OCI-LY1 (cell line): Measurements from ENCODE around the gene KPTN.

Source experiments
- H2AFZ ChIP-seq: fragments of 200-600 bp; sonication (generic), shearing (Covaris generic); 2 replicates; pipeline ENCODE4 v1.6.0; 2014; ENCODE audit warnings: antibody characterized with exemption, mild to moderate bottlenecking, low read length
- H3F3A ChIP-seq: fragments of 200-600 bp; sonication (generic), shearing (Covaris generic); 2 replicates; pipeline ENCODE4 v1.6.0; 2014; ENCODE audit warnings: mild to moderate bottlenecking, antibody characterized with exemption, low read length, moderate library complexity; ENCODE audit not compliant: insufficient read depth
- H3K27ac ChIP-seq: fragments of 200-600 bp; sonication (generic); 2 replicates; pipeline ENCODE4 v1.5.1; 2014; ENCODE audit warnings: low read length, mixed run types, mild to moderate bottlenecking, low read depth; ENCODE audit not compliant: poor library complexity, severe bottlenecking
- H3K27me3 ChIP-seq: fragments of 200-600 bp; sonication (generic); 2 replicates; pipeline ENCODE4 v1.6.0; 2014; ENCODE audit warnings: antibody characterized with exemption, mild to moderate bottlenecking, low read length, moderate library complexity; ENCODE audit not compliant: insufficient read depth
- H3K36me3 ChIP-seq: fragments of 200-600 bp; sonication (generic); 2 replicates; pipeline ENCODE4 v1.6.1; 2014; ENCODE audit warnings: mild to moderate bottlenecking, antibody characterized with exemption, low read length, moderate library complexity, mixed read lengths; ENCODE audit not compliant: insufficient read depth
- H3K4me1 ChIP-seq: fragments of 200-600 bp; sonication (generic); 2 replicates; pipeline ENCODE4 v1.5.1; 2014; ENCODE audit warnings: mild to moderate bottlenecking, low read length, moderate library complexity; ENCODE audit not compliant: insufficient read depth, severe bottlenecking
- H3K4me2 ChIP-seq: fragments of 200-600 bp; sonication (generic), shearing (Covaris generic); 2 replicates; pipeline ENCODE4 v1.6.1; 2014; ENCODE audit warnings: low read length
- H3K4me3 ChIP-seq: fragments of 200-600 bp; sonication (generic); 2 replicates; pipeline ENCODE4 v1.5.1; 2014; ENCODE audit warnings: low read length, low read depth, mild to moderate bottlenecking, mixed read lengths; ENCODE audit not compliant: poor library complexity, severe bottlenecking
- H3K79me2 ChIP-seq: fragments of 200-600 bp; shearing (Covaris generic); 2 replicates; pipeline ENCODE4 v1.6.1; 2016; ENCODE audit warnings: mixed run types, low read length, mixed read lengths; ENCODE audit not compliant: insufficient read depth
- H3K9ac ChIP-seq: fragments of 200-600 bp; sonication (generic), shearing (Covaris generic); 2 replicates; pipeline ENCODE4 v1.6.1; 2014; ENCODE audit warnings: mild to moderate bottlenecking, low read length, mixed read lengths
- H3K9me2 ChIP-seq: fragments of 200-600 bp; sonication (generic), shearing (Covaris generic); 2 replicates; pipeline ENCODE4 v1.6.1; 2014; ENCODE audit warnings: low read depth, mild to moderate bottlenecking, low read length, mixed read lengths
- H3K9me3 ChIP-seq: fragments of 200-600 bp; shearing (Covaris generic); 2 replicates; pipeline ENCODE4 v1.6.1; 2014; ENCODE audit warnings: low read length, mixed read lengths
- H4K20me1 ChIP-seq: fragments of 200-600 bp; sonication (generic), shearing (Covaris generic); 2 replicates; pipeline ENCODE4 v1.6.0; 2016; ENCODE audit warnings: mild to moderate bottlenecking, low read length; ENCODE audit not compliant: insufficient read depth
- CTCF ChIP-seq: fragments of 200-600 bp; sonication (generic), shearing (Covaris generic); IDR thresholded peaks from 2 replicates; pipeline ENCODE4 v1.5.1; 2017; ENCODE audit warnings: mild to moderate bottlenecking, antibody characterized with exemption, low read length, moderate library complexity, mixed read lengths
- EZH2 ChIP-seq: fragments of 200-600 bp; sonication (generic), shearing (Covaris generic); IDR thresholded peaks from 2 replicates; pipeline ENCODE4 v1.8.0; 2017; ENCODE audit warnings: borderline replicate concordance, mixed run types, mild to moderate bottlenecking, antibody characterized with exemption, low read length, moderate library complexity, mixed read lengths

KPTN gene

GRCh38 chr19:47518139-47518538 is 34.1 kb upstream of the KPTN start:
- H3K9ac ChIP-seq: no peak overlapping the region
- TF ChIP-seq CTCF (no peak), EZH2 (no peak)
- no peaks in the 10 kb centered on the region for H3K9me3 ChIP-seq
- peaks cover 28% of the 10 kb centered on the region for H3K4me1 ChIP-seq
- H3K27ac ChIP-seq: no peak overlapping the region
- peaks cover 13% of the 10 kb centered on the region for H3K79me2 ChIP-seq
- H3K4me2 ChIP-seq: no peak overlapping the region
- H3K36me3 ChIP-seq: no peaks in the 10 kb centered on the region
- no peak overlapping the region for H3K4me3 ChIP-seq
- no peaks in the 10 kb centered on the region for H3K9me2 ChIP-seq
- H3F3A ChIP-seq: no peaks in the 10 kb centered on the region
- no peaks in the 10 kb centered on the region for H4K20me1 ChIP-seq
- H3K27me3 ChIP-seq: no peaks in the 10 kb centered on the region; the same call in 1 of the 2 replicates
- H2AFZ ChIP-seq: no peak overlapping the region

DNA sequence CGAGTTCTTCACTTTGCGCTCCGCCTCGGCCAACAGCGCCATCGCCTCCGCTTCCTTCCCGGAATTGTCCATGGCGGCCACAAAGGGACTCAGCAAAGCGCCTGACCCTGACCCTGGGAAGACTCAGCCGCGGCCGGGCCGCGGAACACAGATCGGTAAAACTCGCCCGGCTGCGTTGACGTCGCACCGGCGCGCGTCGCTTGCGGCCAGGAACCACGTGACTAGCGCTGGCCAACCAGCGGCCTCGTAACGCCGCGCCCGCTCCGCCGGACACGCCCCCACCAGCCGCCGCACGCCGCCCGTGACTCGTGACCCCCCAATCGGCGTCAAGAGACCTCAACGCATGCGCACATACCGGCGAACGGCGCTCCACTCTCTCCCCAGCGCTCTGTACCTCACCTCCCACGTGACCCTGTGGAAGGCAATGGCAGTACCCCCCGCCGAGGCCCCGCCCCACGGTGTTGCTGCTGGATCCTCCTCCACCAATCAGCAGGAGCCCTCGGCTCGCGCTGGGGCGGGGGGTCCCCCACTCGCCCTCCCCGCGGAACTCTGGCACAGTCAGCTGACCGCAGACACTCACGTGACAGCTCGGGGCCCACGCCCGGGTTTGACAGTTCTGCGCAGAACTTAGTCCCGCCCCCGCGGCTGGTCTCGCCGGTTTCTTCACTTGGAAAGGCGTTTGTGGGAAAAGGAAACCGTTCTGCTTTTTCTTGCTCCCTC is 31.0 kb upstream of the KPTN start, which contains the start of gene NAPA:
NAPA (minus strand) TSS at position 195 of the 720 bp plus-strand sequence; CDS start at position 72, 123 bp downstream.
- Histone ChIP-seq H3K79me2 (peaks cover 24% of the 10 kb centered on the region), H3K36me3 (peaks cover 2% of the 10 kb centered on the region; the same call in 1 of the 2 replicates), H3K9ac (peak within 1 kb of the TSS; percentile 91), H3K4me3 (peak within 1 kb of the TSS; percentile 91), H3F3A (no peaks in the 10 kb centered on the region), H3K27me3 (no peaks in the 10 kb centered on the region), H3K27ac (peak within 1 kb of the TSS; percentile 46), H4K20me1 (no peaks in the 10 kb centered on the region), H3K4me1 (peaks cover 41% of the 10 kb centered on the region), H3K9me3 (no peaks in the 10 kb centered on the region), H2AFZ (no peak within 1 kb of the TSS), H3K4me2 (peak within 1 kb of the TSS; percentile 95), H3K9me2 (no peaks in the 10 kb centered on the region)
- TF ChIP-seq CTCF: no peak; the same call in 1 of the 2 replicates
- TF ChIP-seq EZH2: no peak

GRCh38 chr19:47514151-47514868 is 30.3 kb upstream of the KPTN start:
- Histone ChIP-seq H3F3A (no peaks in the 10 kb centered on the region), H3K4me2 (peak overlapping the region; percentile 95), H3K4me1 (peaks cover 41% of the 10 kb centered on the region), H3K4me3 (peak overlapping the region; percentile 91), H3K27me3 (no peaks in the 10 kb centered on the region), H3K27ac (peak overlapping the region; percentile 25), H3K9me3 (no peaks in the 10 kb centered on the region), H3K9me2 (no peaks in the 10 kb centered on the region), H3K36me3 (peaks cover 7% of the 10 kb centered on the region; the same call in 1 of the 2 replicates), H2AFZ (no peak overlapping the region), H3K79me2 (peaks cover 30% of the 10 kb centered on the region), H3K9ac (peak overlapping the region; percentile 91), H4K20me1 (no peaks in the 10 kb centered on the region)
- TF ChIP-seq CTCF (no peak), EZH2 (no peak)
